MM.1S (cell line): ENCODE data around the gene CFAP119.

Experiments
- DNase-seq: peaks from one replicate; pipeline ENCODE4 v3.0.0-alpha.2; 2015
- H2AFZ ChIP-seq: fragments of 300-600 bp; sonication (generic); 2 replicates; pipeline ENCODE4 v1.6.0; 2016; ENCODE audit warnings: antibody characterized with exemption, low read length
- H3F3A ChIP-seq: fragments of 300-600 bp; sonication (generic); 2 replicates; pipeline ENCODE4 v1.6.1; 2016; ENCODE audit warnings: mild to moderate bottlenecking, antibody characterized with exemption, low read length, moderate library complexity, mixed read lengths; ENCODE audit not compliant: insufficient read depth
- H3K27ac ChIP-seq: fragments of 300-600 bp; sonication (generic); 2 replicates; pipeline ENCODE4 v1.5.1; 2016; ENCODE audit warnings: mild to moderate bottlenecking, low read length
- H3K27me3 ChIP-seq: fragments of 300-600 bp; sonication (generic); replicated peaks from 2 replicates; pipeline ENCODE4 v1.6.0; 2016; ENCODE audit warnings: low read length; ENCODE audit not compliant: insufficient read depth
- H3K36me3 ChIP-seq: fragments of 300-600 bp; sonication (generic); replicated peaks from 2 replicates; pipeline ENCODE4 v1.6.1; 2016; ENCODE audit warnings: mild to moderate bottlenecking, low read length, mixed read lengths; ENCODE audit not compliant: insufficient read depth
- H3K4me1 ChIP-seq: fragments of 300-600 bp; sonication (generic); 2 replicates; pipeline ENCODE4 v1.6.1; 2016; ENCODE audit warnings: low read length, mixed read lengths
- H3K4me2 ChIP-seq: fragments of 300-600 bp; sonication (generic); 2 replicates; pipeline ENCODE4 v1.6.0; 2016; ENCODE audit warnings: low read depth, low read length
- H3K4me3 ChIP-seq: fragments of 300-600 bp; sonication (generic); 2 replicates; pipeline ENCODE4 v1.5.1; 2016; ENCODE audit warnings: low read length, mixed read lengths
- H3K79me2 ChIP-seq: fragments of 300-600 bp; sonication (generic); 2 replicates; pipeline ENCODE4 v1.6.1; 2016; ENCODE audit warnings: mixed run types, low read length, mixed read lengths
- H3K9ac ChIP-seq: fragments of 300-600 bp; sonication (generic); 2 replicates; pipeline ENCODE4 v1.6.1; 2016; ENCODE audit warnings: low read length, mixed read lengths
- H3K9me2 ChIP-seq: fragments of 300-600 bp; sonication (generic); replicated peaks from 2 replicates; pipeline ENCODE4 v1.6.1; 2016; ENCODE audit warnings: mild to moderate bottlenecking, low read length, mixed read lengths; ENCODE audit not compliant: insufficient read depth
- H3K9me3 ChIP-seq: fragments of 300-600 bp; sonication (generic); replicated peaks from 2 replicates; pipeline ENCODE4 v1.6.1; 2016; ENCODE audit warnings: mild to moderate bottlenecking, low read length, mixed read lengths; ENCODE audit not compliant: insufficient read depth
- H4K20me1 ChIP-seq: fragments of 300-600 bp; sonication (generic); 2 replicates; pipeline ENCODE4 v1.6.1; 2016; ENCODE audit warnings: mild to moderate bottlenecking, low read length, moderate library complexity, mixed read lengths; ENCODE audit not compliant: insufficient read depth
- EZH2 ChIP-seq: fragments of 300-600 bp; sonication (generic); optimal IDR thresholded peaks from 2 replicates; pipeline ENCODE3; 2017; ENCODE audit warnings: low read depth, mild to moderate bottlenecking, antibody characterized with exemption, low read length, mixed read lengths
- EZH2phosphoT487 ChIP-seq: fragments of 300-600 bp; sonication (generic); IDR thresholded peaks from 2 replicates; pipeline ENCODE4 v1.6.1; 2018; ENCODE audit warnings: antibody characterized with exemption, low read length
- TF ChIP-seq, protein P1 (sequence below): fragments of 300-600 bp; sonication (generic); IDR thresholded peaks from 2 replicates; pipeline ENCODE4 v1.5.1; 2016; ENCODE audit warnings: antibody characterized with exemption, low read length, mixed read lengths

The CFAP119 gene

DNA sequence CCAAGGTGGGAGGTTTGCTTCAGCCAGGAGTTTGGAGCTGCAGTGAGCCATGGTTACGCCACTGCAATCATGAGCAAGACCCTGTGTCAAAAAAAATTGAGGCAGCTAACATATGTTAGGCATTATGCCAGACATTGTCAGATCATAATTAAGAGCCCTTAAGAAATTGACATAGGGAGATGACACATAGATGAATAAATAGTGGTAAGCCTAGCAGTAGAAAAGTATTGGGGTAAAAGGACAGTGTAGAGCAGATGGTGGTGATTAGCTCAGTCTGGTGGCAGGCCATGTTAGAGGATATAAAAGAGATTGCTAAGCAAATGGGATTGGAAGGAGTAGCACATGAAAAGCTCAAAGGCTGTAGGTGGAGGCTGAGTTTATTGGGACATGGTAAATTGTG is 40.3 kb downstream of the CFAP119 start:
- H3K36me3 ChIP-seq: peaks cover 22% of the 10 kb centered on the region
- no peak overlapping the region for H3K4me2 ChIP-seq
- TF ChIP-seq, protein P1, sequence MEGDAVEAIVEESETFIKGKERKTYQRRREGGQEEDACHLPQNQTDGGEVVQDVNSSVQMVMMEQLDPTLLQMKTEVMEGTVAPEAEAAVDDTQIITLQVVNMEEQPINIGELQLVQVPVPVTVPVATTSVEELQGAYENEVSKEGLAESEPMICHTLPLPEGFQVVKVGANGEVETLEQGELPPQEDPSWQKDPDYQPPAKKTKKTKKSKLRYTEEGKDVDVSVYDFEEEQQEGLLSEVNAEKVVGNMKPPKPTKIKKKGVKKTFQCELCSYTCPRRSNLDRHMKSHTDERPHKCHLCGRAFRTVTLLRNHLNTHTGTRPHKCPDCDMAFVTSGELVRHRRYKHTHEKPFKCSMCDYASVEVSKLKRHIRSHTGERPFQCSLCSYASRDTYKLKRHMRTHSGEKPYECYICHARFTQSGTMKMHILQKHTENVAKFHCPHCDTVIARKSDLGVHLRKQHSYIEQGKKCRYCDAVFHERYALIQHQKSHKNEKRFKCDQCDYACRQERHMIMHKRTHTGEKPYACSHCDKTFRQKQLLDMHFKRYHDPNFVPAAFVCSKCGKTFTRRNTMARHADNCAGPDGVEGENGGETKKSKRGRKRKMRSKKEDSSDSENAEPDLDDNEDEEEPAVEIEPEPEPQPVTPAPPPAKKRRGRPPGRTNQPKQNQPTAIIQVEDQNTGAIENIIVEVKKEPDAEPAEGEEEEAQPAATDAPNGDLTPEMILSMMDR: no peak
- TF ChIP-seq EZH2phosphoT487 (no peak), EZH2 (no peak)
- 0 out of 2 replicates have a peak, but pooled peaks cover 3% of the 10 kb centered on the region for H3F3A ChIP-seq
- H3K9me3 ChIP-seq: no peaks in the 10 kb centered on the region
- H3K27me3 ChIP-seq: no peaks in the 10 kb centered on the region
- peaks cover 71% of the 10 kb centered on the region for H3K79me2 ChIP-seq
- no peaks in the 10 kb centered on the region for H3K4me1 ChIP-seq
- no peak overlapping the region for H3K27ac ChIP-seq
- no peaks in the 10 kb centered on the region for H3K9me2 ChIP-seq
- no peak for DNase-seq
- H2AFZ ChIP-seq: no peak overlapping the region
- no peak overlapping the region for H3K4me3 ChIP-seq
- H3K9ac ChIP-seq: no peak overlapping the region
- H4K20me1 ChIP-seq: 0 out of 2 replicates have a peak, but pooled peaks cover 3% of the 10 kb centered on the region

DNA sequence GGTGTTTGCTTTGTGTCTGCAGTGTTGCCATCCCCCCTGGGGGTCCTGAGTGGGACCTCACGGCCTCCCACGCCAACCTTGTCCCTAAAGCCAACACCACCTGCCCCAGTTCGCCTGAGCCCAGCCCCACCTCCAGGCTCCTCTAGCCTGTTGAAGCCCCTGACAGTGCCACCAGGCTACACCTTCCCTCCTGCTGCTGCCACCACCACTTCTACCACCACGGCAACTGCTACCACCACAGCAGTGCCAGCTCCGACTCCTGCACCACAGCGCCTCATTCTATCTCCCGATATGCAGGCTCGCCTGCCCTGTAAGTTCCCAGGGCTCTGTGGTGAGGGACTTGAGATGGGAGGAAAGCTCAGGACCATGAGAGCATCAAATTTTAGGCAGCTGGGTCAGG is 40.7 kb downstream of the CFAP119 start:
- Histone ChIP-seq H3K9ac (no peak overlapping the region), H3K9me3 (no peaks in the 10 kb centered on the region), H3K9me2 (no peaks in the 10 kb centered on the region), H3K4me3 (no peak overlapping the region), H4K20me1 (0 out of 2 replicates have a peak, but pooled peaks cover 3% of the 10 kb centered on the region), H3K27ac (no peak overlapping the region), H2AFZ (no peak overlapping the region), H3K27me3 (no peaks in the 10 kb centered on the region), H3F3A (0 out of 2 replicates have a peak, but pooled peaks cover 3% of the 10 kb centered on the region), H3K36me3 (peaks cover 22% of the 10 kb centered on the region), H3K4me1 (no peaks in the 10 kb centered on the region), H3K79me2 (peaks cover 73% of the 10 kb centered on the region), H3K4me2 (no peak overlapping the region)
- TF ChIP-seq EZH2 (no peak), EZH2phosphoT487 (no peak)
- TF ChIP-seq, protein P1: no peak
- DNase-seq: no peak

DNA sequence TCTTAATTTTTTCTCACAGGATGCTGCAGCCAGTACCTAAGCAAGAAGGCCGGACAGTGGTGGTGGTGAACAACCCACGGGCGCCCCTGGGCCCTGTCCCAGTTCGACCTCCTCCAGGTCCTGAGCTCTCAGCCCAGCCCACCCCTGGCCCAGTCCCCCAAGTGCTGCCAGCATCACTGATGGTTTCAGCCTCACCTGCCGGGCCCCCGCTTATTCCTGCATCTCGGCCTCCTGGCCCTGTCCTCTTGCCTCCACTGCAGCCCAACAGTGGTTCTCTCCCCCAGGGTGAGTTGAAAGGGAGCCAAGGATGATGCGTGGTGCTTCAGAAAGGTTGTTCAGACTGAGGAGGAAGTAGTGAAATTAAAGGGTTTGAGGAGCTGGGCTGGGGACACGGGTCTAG is 41.2 kb downstream of the CFAP119 start:
- H4K20me1 ChIP-seq: 0 out of 2 replicates have a peak, but pooled peaks cover 3% of the 10 kb centered on the region

More for the DNA sequence above, 41.2 kb downstream of the CFAP119 start:
- peaks cover 74% of the 10 kb centered on the region for H3K79me2 ChIP-seq
- TF ChIP-seq EZH2: no peak
- TF ChIP-seq EZH2phosphoT487: no peak
- TF ChIP-seq, protein P1: no peak
- H3F3A ChIP-seq: 0 out of 2 replicates have a peak, but pooled peaks cover 5% of the 10 kb centered on the region
- no peak overlapping the region for H2AFZ ChIP-seq
- H3K4me2 ChIP-seq: no peak overlapping the region
- no peak for DNase-seq
- H3K27ac ChIP-seq: no peak overlapping the region
- no peaks in the 10 kb centered on the region for H3K9me3 ChIP-seq
- no peaks in the 10 kb centered on the region for H3K27me3 ChIP-seq
- H3K9ac ChIP-seq: no peak overlapping the region
- H3K36me3 ChIP-seq: peaks cover 27% of the 10 kb centered on the region
- no peaks in the 10 kb centered on the region for H3K4me1 ChIP-seq
- no peaks in the 10 kb centered on the region for H3K9me2 ChIP-seq
- H3K4me3 ChIP-seq: no peak overlapping the region
